ENCODE results near the gene SPEF1. TPM values are rescaled to one million over a fixed set of nuclear protein-coding genes. Genes with fewer than 3 reads are reported as not detected.
A peak's percentile ranks its signal among the peaks of the same experiment; 100 is the strongest.

Gene SPEF1
- total RNA-seq, 2 donors from 2014 or later, result 0.35 to 0.44 TPM

- no peak overlapping the region for H3K4me3 Mint-ChIP-seq
- Histone ChIP-seq H3K4me1 (ENCODE audit: control insufficient read depth, insufficient read depth, low read length) (no peaks in the 10 kb centered on the region), H3K27ac (ENCODE audit: low read depth, low read length) (no peak overlapping the region), H3K4me3 (ENCODE audit: low read length) (peak overlapping the region; percentile 75), H3K27me3 (ENCODE audit: control insufficient read depth, insufficient read depth, low read length, poor library complexity, severe bottlenecking) (peaks cover 59% of the 10 kb centered on the region), H3K9me3 (ENCODE audit: control insufficient read depth, low read length) (no peaks in the 10 kb centered on the region), H3K9ac (ENCODE audit: extremely low read depth, low read length, poor library complexity, severe bottlenecking) (no peak overlapping the region), H3K36me3 (ENCODE audit: control insufficient read depth, insufficient read depth, low read length) (no peaks in the 10 kb centered on the region)
- WGBS, 2 experiments (ENCODE audit: insufficient coverage in 1 of 2, insufficient read length in 1 of 2), result 33 to 44% methylated on average over 17 to 31 of the region's 31 CpGs
- TF ChIP-seq CTCF (conservative IDR thresholded peaks at IDR 0.05), result peak; percentile 71
- peak; percentile 74 for DNase-seq
- peaks cover 4% of the 10 kb centered on the region for H3K4me1 Mint-ChIP-seq
- H3K27me3 Mint-ChIP-seq (ENCODE audit: insufficient read depth), result peaks cover 66% of the 10 kb centered on the region
- H3K36me3 Mint-ChIP-seq (ENCODE audit: low read depth), result no peaks in the 10 kb centered on the region
- H3K9me3 Mint-ChIP-seq, result no peaks in the 10 kb centered on the region
- H3K27ac Mint-ChIP-seq, result no peak overlapping the region
Observed at GRCh38 chr20:3751305-3751674, 30.0 kb downstream of the SPEF1 start.

- H3K36me3 ChIP-seq (ENCODE audit: control insufficient read depth, insufficient read depth, low read length), result no peaks in the 10 kb centered on the region
- no peak overlapping the region for H3K4me3 ChIP-seq (ENCODE audit: low read length)
- peaks cover 59% of the 10 kb centered on the region for H3K27me3 ChIP-seq (ENCODE audit: control insufficient read depth, insufficient read depth, low read length, poor library complexity, severe bottlenecking)
- H3K36me3 Mint-ChIP-seq (ENCODE audit: low read depth), result no peaks in the 10 kb centered on the region
- peak; percentile 93 for DNase-seq
- H3K4me1 Mint-ChIP-seq, result peaks cover 4% of the 10 kb centered on the region
- H3K4me3 Mint-ChIP-seq, result peak overlapping the region; percentile 37
- no peak overlapping the region for H3K9ac ChIP-seq (ENCODE audit: extremely low read depth, low read length, poor library complexity, severe bottlenecking)
- no peak overlapping the region for H3K27ac Mint-ChIP-seq
- WGBS, 2 experiments (ENCODE audit: insufficient coverage in 1 of 2, insufficient read length in 1 of 2), result 23 to 35% methylated on average over 26 to 72 of the region's 72 CpGs
- no peaks in the 10 kb centered on the region for H3K4me1 ChIP-seq (ENCODE audit: control insufficient read depth, insufficient read depth, low read length)
- peaks cover 78% of the 10 kb centered on the region for H3K27me3 Mint-ChIP-seq (ENCODE audit: insufficient read depth)
- TF ChIP-seq CTCF (conservative IDR thresholded peaks at IDR 0.05), result peak; percentile 98
- H3K9me3 ChIP-seq (ENCODE audit: control insufficient read depth, low read length), result no peaks in the 10 kb centered on the region
- no peaks in the 10 kb centered on the region for H3K9me3 Mint-ChIP-seq
- H3K27ac ChIP-seq (ENCODE audit: low read depth, low read length), result no peak overlapping the region
Observed at GRCh38 chr20:3749689-3750531, 31.3 kb downstream of the SPEF1 start.

DNA sequence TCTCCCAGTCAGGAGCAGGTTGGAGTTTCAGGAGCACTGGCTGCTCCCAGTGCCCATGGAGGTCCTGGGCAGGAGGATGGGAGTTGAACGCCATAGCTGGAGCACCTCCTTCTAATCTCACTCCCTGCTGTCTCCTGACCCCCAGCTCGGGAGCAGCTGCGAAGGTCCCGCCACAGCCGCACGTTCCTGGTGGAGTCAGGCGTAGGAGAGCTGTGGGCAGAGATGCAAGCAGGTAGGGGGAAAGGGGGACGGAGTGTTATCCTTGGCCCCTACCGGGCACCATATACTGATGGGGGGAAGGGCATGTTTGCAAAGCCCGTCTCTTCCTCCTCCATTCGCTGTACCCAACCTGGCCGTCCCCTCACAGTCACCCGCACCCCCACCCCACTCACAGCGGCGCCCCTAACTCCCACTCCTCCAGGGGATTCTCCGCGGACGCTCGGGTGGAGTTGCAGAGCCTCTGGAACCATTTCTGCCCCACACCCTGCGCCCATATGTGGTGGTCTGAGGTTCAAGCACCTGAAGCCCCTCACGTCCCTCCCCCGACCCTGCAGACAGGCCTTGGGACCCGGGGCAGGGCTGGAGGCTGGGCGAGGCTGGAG, 32.1 kb downstream of the SPEF1 start:
- peaks cover 65% of the 10 kb centered on the region for H3K27me3 ChIP-seq (ENCODE audit: control insufficient read depth, insufficient read depth, low read length, poor library complexity, severe bottlenecking)
- no peak for TF ChIP-seq CTCF (conservative IDR thresholded peaks at IDR 0.05)
- Mint-ChIP-seq H3K9me3 (no peaks in the 10 kb centered on the region), H3K36me3 (ENCODE audit: low read depth) (no peaks in the 10 kb centered on the region), H3K4me3 (no peak overlapping the region), H3K27me3 (ENCODE audit: insufficient read depth) (peaks cover 85% of the 10 kb centered on the region), H3K4me1 (peaks cover 6% of the 10 kb centered on the region), H3K27ac (no peak overlapping the region)
- 80 to 83% methylated on average over 8 to 24 of the region's 24 CpGs for WGBS, 2 experiments (ENCODE audit: insufficient coverage in 1 of 2, insufficient read length in 1 of 2)
- no peaks in the 10 kb centered on the region for H3K36me3 ChIP-seq (ENCODE audit: control insufficient read depth, insufficient read depth, low read length)
- H3K4me3 ChIP-seq (ENCODE audit: low read length), result no peak overlapping the region
- no peaks in the 10 kb centered on the region for H3K4me1 ChIP-seq (ENCODE audit: control insufficient read depth, insufficient read depth, low read length)
- no peak for DNase-seq
- H3K9me3 ChIP-seq (ENCODE audit: control insufficient read depth, low read length), result no peaks in the 10 kb centered on the region
- H3K27ac ChIP-seq (ENCODE audit: low read depth, low read length), result no peak overlapping the region
- H3K9ac ChIP-seq (ENCODE audit: extremely low read depth, low read length, poor library complexity, severe bottlenecking), result no peak overlapping the region
